SKM-1 (cell line): Measurements from ENCODE around the gene ARRB1.

Experiments used
- DNase-seq: peaks from one replicate; lab custom pipeline; 2025; ENCODE audit not compliant: unreplicated experiment; lab: John Stamatoyannopoulos, UW

ARRB1 gene

GRCh38 chr11:75262961-75263852 is 88.3 kb downstream of the ARRB1 start:
- no peak for DNase-seq

- DNase-seq = no peak
Observed at GRCh38 chr11:75262436-75262835, 89.0 kb downstream of the ARRB1 start.

DNA sequence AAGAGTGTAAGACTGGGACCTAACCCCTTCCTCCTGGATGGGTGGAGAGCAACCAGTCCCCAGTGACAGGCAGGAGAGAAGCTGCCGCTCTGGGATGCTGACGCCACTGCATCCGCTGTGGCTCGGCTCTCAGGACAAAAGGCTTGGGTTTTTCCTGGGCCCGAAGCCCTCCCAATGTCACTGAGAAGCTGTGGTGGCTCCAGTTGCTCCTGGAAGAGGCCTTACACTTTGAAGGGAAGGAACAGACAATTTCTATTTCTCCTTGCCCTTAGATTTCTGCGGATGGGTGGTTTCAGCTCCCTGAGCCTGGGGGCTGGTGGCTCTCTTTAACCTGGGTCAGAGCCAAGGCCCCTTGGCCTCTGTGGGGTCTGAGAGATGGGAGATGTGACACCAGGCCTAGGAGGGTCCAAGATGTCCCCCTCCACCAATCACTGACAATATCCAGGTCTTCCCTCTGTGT is 89.5 kb downstream of the ARRB1 start:
- DNase-seq = no peak

- no peak for DNase-seq
Observed at GRCh38 chr11:75260396-75261170, 90.9 kb downstream of the ARRB1 start.

DNA sequence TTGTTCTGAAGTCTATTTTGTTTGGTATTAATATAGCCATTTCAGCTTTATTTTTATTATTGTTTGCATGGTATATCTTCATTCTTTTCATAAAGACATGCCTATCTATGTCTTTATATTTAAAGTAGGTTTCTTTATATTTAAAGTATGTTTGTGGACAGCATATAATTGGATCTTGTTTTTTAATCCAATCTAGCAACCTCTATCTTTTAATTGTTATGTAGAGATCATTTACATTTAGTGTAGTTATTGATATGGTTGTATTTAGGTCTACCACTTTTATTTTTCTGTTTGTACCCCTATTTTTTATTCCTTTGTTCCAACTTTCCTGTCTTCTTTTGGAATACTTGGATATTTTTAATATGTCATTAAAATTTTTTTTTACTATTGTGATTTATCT is 97.1 kb downstream of the ARRB1 start:
- DNase-seq = no peak

GRCh38 chr11:75249704-75250103 is 101.8 kb downstream of the ARRB1 start:
- no peak for DNase-seq

DNA sequence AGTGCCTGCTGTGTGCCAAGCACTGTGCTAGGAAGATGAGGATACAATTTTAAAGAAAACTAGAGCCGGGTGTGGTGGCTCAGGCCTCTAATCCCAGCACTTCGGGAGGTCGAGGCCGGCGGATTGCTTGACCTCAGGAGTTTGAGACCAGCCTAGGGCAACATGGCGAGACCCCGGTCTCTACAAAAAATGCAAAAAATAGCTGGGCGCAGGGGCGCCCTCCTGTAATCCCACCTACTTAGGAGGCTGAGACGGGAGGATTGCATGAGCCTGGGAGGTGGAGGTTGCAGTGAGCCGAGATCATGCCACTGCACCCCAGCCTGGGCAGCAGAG is 102.6 kb downstream of the ARRB1 start:
- no peak for DNase-seq

- no peak for DNase-seq
Observed at GRCh38 chr11:75246671-75247350, 104.7 kb downstream of the ARRB1 start.

DNA sequence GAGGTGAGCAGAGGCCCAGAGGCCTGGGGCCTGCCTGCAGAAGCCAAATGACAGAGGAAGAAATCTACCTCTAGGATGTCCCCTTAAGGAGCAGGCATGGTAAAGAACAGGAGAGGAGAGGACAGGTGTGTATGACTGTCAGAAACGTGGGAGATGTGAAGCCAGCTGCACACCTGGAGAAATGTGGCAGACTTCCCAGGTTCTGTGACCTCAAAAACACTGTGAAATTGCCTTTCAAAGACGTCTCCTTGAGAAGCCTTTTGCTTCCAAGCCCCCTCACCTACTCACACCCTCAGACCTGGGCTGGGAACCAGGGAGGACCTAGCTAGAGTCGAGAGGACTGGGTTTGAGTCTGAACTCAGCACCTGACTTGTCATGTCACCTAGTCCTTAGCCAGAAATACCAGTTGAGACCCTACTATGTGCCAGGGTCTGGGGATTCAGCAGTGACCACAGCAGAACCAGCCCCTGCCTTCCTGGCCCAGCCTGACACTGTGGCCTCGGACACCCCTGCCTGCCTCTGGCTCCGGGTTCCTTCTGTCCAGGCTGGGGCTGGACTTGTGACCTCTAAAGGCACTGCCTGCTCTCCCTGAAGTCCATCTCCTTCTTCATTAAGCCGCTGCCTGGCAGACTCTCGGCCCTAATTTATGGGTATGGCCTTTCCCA is 105.3 kb downstream of the ARRB1 start:
- no peak for DNase-seq

GRCh38 chr11:75245356-75246005 is 106.0 kb downstream of the ARRB1 start:
- DNase-seq = no peak

DNA sequence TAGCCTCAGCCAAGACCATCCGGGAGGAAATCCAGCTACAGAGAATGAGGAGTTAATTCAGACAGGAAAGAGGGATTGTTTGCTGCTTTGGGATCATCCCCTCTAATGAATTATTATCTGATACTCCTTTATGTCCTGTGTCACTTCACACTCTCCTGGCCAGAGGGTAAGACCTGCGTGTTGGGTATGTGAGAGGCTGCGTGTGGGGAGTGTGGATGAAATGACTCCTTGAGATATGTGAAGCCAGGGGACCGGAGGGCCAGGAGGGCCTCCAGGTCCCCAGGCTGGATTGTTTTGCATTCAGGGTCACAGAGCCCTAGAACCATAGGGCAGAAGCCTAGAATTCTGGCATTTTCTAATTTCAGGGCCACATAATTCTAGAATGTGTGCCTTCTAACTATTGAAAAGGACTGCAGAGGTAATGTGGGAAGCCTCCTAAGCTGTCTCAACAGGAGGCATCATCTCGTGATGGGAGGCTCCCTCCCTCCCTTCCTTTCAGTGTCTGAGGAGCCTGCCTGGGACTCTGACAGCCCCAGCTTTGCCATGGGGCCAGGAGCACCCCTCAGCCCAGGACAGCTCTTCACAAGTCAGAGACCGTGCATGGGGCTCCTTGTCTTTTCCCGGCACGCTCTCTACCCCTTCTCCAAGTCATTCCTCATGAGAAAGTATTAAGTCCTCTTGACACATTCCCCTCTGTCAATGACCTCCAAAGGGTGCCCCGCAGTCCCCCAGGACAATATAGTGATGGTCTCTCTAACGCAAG is 107.2 kb downstream of the ARRB1 start:
- DNase-seq = no peak

DNA sequence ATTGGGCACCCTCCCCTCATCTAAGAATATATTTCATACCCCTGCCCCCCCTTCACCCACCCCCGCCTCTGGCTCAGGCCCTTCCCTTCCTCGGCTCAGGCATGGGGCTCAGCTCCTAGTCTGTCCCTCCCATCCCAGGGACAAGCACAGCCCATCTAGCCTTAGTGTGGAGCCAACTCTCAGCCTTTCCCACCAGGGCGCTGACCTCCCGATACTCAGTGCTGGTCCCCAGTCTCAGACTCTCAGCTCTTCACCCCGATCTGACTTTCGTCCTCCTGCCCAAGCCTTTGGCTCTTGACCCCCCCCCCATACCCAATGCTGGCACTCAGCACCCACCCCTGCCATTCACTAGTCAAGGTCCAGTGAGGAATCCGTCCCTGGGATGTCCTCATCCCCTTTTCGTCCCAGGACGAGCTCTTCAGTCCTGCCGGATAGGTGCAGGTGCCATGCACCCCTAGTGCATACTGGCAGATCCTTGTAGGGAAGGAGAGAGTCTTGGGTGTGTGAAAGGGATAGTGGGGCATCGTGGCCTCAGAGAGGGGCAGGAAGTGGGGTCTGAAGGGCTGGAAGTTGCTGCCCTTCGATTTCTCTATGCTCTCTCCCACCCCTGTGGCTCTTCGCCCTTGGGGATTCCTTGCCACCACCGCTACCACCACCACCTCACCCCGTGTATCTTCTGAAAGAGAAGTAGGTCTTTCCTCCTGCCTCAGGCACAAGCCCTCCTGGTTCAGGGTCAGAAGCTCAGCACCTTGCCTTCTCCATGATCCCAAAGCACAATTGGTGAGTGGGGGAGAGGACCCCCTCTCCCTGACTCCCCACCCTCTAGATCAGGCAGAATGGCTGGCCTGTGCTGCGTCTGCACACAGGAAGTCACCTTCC is 108.5 kb downstream of the ARRB1 start:
- no peak for DNase-seq

DNA sequence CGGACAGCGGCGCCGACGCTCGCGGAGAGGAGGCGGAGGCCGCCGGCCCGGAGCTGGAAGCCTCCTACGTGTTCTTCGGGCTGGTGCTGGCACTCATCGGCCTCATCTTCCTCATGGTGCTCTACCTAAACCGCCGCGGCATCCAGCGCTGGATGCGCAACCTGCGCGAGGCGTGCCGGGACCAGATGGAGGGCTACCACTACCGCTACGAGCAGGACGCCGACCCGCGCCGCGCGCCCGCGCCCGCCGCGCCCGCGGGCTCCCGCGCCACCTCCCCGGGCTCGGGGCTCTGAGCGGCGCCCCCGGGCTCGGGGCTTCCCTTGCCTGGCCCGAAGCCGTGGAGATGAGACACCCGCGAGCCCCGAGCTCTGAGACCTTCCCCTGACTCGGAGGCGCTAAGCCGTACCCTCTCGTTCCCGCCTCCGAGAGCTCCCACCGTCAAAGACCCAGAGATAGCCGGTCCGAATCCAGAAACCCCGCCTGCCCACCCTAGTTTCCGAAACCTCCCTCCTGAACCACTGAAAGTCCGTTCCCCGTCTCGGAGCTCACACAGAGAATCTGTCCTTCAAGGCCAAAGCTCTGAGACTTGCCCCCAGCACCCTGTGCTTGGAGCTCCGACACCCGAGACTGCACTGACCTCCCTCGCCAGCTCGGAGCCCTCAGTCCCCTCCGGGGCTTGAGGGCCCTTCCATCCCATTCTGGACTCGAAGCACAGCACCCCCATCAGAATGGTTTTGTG is 109.4 kb downstream of the ARRB1 start:
- DNase-seq = no peak

- peak; percentile 51 for DNase-seq
Observed at GRCh38 chr11:75241036-75241905, 110.2 kb downstream of the ARRB1 start.

GRCh38 chr11:75240311-75241035 is 111.0 kb downstream of the ARRB1 start, which contains the start of gene TPBGL:
TPBGL (plus strand) TSS chr11:75240774; CDS start chr11:75241050, 276 bp downstream.
- no peak for DNase-seq

DNA sequence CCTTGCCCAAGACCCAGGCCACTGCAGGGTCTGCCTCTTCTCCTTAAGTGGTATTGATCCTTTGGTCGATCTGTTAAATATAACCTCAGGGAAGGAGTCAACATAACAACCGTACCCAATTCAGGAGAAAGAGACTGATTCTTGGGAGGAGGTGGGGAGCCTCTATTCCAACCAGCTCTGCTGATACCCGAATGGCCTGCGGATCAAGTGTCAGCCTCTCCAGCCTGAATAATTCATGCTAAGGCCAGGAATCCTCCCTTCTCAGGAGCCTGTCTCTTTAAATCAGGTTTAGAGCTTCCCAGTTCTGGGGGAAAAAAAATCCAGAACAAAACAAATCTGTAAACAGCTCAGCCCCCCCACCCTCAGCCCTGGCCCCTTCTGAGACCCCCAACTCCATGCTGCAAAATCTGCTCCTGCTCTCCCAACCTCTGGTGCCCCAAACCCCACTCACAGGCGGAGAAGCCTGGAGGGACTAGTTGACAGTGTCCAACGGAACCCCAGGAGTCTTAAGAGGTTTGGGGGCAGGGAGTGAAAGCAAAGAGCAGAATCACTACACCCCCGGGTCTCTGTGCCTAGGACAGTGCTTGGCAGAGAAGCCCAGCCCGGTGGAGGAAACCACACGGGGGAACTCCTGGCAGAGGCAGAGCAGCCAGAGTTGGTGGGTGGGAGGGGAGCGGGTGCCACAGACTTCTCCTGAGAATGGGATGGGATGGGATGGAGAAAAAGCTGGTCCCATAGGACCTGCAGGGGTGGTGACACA is 111.8 kb downstream of the ARRB1 start:
- no peak for DNase-seq
